ENCODE results near the gene TNXB. TPM values are rescaled to one million over a fixed set of nuclear protein-coding genes. Genes with fewer than 3 reads are reported as not detected.
"Not testable (repeated sequence)": the region's sequence is repeated elsewhere in the genome, so short reads cannot be mapped to it uniquely, and the experiment has no call there.

Gene TNXB
- total RNA-seq, 1 experiment from 2014 or later = 0.06 TPM

- DNase-seq (ENCODE audit: low read depth) = not testable (repeated sequence)
These were observed 69.5 kb downstream of the TNXB start for GRCh38 chr6:32039321-32040274.

DNA sequence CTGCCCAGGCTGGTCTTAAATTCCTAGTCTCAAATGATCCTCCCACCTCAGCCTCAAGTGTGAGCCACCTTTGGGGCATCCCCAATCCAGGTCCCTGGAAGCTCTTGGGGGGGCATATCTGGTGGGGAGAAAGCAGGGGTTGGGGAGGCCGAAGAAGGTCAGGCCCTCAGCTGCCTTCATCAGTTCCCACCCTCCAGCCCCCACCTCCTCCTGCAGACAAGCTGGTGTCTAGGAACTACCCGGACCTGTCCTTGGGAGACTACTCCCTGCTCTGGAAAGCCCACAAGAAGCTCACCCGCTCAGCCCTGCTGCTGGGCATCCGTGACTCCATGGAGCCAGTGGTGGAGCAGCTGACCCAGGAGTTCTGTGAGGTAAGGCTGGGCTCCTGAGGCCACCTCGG, 70.3 kb downstream of the TNXB start:
- not testable (repeated sequence) for DNase-seq (ENCODE audit: low read depth)

GRCh38 chr6:32037598-32038524, 71.3 kb downstream of the TNXB start, which contains the start of gene CYP21A2:
CYP21A2 (plus strand) TSS chr6:32038415; CDS start chr6:32038423, 8 bp downstream.
- not testable (repeated sequence) for DNase-seq (ENCODE audit: low read depth)

DNA sequence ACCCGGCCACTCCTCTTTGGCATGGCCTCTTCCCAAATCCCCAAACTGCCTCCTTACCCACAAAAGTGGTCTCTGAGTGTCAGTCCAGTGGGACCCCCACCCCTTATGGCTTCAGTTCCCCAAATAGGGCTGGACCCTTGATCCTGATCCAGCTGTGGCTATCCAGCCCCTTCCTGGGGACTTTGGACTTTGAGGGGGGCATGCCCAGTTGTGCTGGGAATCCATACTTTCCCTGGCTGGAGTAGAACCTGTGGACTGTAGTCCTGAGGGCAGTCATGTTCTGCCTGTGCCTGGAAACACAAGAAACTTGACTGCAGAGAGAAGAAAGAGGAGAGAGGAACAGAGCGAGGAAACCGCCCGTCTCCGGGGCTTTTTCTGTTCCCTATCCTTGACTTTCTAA, 72.0 kb downstream of the TNXB start:
- DNase-seq (ENCODE audit: low read depth) = not testable (repeated sequence)

GRCh38 chr6:32035283-32036013, 73.7 kb downstream of the TNXB start:
- DNase-seq (ENCODE audit: low read depth) = not testable (repeated sequence)

DNA sequence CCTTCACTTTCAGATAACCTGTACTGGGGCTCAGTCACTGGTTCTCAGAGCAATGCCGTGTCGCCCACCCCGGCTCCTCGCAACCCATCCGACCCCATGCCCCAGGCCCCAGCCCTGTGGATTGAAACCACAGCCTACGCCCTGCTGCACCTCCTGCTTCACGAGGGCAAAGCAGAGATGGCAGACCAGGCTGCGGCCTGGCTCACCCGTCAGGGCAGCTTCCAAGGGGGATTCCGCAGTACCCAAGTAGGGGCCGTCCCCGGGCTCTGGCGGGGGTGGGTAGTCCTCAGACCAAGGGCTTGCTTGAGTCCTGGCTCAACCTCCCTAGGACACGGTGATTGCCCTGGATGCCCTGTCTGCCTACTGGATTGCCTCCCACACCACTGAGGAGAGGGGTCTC, 79.6 kb downstream of the TNXB start:
- DNase-seq (ENCODE audit: low read depth) = not testable (repeated sequence)

GRCh38 chr6:32028631-32029030, 80.5 kb downstream of the TNXB start:
- DNase-seq (ENCODE audit: low read depth) = not testable (repeated sequence)

- not testable (repeated sequence) for DNase-seq (ENCODE audit: low read depth)
These were observed 87.0 kb downstream of the TNXB start for GRCh38 chr6:32022100-32022499.

DNA sequence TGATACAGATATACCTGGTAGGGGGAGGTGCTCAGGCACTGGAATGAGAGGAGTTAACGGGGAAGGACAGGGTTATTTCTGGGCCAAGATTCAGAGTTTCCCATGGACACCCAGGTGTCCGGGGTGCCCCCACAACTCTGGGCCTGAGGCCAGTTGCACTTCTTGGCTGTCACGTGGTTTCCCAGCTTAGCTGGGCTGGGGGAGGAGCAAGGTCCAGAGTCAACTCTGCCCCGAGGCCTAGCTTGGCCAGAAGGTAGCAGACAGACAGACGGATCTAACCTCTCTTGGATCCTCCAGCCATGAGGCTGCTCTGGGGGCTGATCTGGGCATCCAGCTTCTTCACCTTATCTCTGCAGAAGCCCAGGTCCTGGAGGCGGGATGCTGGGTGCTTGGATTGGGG, 94.6 kb downstream of the TNXB start, which contains the start of gene C4B:
TSS of gene C4B (plus strand) at position 249 of the 400 bp plus-strand sequence. CDS start at position 300, 51 bp downstream.
- not testable (repeated sequence) for DNase-seq (ENCODE audit: low read depth)

DNA sequence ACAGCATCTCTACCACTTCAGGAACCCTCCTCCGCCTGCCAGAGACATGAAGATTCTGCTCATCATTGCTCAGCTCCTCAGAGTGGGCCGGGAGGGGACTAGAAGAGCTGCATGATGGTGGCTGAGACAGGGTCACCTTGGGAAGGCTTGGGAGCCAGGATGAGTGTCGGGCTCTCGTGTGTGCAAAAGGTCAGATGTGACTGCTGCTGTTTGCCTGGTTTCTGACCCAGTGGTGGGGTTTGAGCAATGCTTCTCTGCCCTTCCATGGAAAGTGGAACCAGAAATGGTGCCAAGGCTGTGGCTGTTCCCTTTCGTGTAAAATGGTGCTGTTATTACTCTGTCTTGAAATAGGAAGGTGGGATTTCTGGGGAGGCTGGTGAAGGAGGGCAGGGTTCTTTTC, 95.4 kb downstream of the TNXB start:
- DNase-seq (ENCODE audit: low read depth) = not testable (repeated sequence)

- not testable (repeated sequence) for DNase-seq (ENCODE audit: low read depth)
These were observed 96.1 kb downstream of the TNXB start for GRCh38 chr6:32012941-32013617.

DNA sequence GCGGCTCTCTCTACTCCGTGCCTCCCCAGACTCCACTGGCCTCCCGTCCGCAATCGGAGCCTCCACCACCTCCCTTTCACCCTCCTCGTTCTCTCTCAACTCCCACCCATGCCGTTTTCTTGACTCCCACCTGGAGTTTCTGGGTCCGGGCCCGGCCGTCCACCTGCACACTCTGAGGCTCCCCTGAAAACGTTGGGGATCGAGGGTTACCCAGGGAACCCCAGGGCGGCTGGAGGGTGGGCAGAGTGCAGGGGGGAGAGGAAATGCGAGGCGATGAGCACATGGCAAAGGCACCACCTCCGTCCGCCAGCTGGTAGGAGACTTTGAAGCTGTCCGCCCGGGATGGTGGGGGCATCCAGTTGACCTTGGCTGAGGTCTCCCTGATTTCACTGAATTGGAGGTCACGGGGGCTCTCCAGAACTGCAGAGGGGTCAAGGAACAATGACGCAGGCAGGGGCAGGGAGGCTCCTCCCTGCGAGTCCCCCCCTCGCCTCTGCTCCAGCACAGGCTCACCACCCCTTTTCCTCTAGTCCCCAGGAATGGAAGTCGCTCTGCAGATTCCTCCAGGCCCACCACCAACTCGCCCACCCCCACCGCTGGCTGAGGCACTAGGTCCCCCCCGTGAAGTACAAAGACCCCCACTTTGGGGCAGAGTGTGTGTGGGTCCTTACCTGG, 98.1 kb downstream of the TNXB start:
- DNase-seq (ENCODE audit: low read depth) = not testable (repeated sequence)

DNA sequence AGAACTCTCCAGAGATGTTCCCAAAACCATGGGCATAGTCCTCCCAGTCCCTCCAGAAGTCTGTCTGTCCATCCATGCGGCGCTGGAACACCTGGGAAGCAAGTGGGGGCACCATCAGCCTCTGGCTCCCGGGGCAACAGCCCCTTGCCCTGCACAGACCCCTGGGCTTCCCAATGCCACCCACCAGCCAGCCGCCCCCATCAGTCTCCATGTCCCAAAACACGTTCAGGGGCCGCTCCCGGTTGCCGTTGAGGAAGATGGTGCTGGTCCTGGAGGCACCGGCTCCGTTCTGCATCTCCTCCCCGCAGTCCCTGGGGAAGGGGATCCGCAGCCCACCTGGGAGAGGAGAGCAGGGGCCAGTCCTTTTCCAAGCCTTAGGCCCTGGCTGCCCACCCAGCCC, 99.6 kb downstream of the TNXB start:
- DNase-seq (ENCODE audit: low read depth) = not testable (repeated sequence)

GRCh38 chr6:32008616-32009015, 100.5 kb downstream of the TNXB start:
- not testable (repeated sequence) for DNase-seq (ENCODE audit: low read depth)

DNA sequence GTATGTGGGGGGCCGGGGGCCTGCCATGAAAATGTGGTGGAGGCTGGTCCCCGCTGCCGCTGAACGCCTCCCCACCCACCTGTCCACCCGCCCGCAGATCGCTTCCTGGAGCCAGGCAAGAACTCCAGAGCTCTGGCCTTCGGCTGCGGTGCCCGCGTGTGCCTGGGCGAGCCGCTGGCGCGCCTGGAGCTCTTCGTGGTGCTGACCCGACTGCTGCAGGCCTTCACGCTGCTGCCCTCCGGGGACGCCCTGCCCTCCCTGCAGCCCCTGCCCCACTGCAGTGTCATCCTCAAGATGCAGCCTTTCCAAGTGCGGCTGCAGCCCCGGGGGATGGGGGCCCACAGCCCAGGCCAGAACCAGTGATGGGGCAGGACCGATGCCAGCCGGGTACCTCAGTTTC, 101.1 kb downstream of the TNXB start:
- DNase-seq (ENCODE audit: low read depth) = not testable (repeated sequence)

DNA sequence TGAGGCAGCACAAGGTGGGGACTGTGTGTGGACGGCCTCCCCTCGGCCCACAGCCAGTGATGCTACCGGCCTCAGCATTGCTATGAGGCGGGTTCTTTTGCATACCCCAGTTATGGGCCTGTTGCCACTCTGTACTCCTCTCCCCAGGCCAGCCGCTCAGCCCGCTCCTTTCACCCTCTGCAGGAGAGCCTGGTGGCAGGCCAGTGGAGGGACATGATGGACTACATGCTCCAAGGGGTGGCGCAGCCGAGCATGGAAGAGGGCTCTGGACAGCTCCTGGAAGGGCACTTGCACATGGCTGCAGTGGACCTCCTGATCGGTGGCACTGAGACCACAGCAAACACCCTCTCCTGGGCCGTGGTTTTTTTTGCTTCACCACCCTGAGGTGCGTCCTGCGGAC, 102.1 kb downstream of the TNXB start:
- not testable (repeated sequence) for DNase-seq (ENCODE audit: low read depth)

- DNase-seq (ENCODE audit: low read depth) = not testable (repeated sequence)
These were observed 103.1 kb downstream of the TNXB start for GRCh38 chr6:32005991-32006529.

- not testable (repeated sequence) for DNase-seq (ENCODE audit: low read depth)
These were observed 103.6 kb downstream of the TNXB start for GRCh38 chr6:32005538-32005880.

DNA sequence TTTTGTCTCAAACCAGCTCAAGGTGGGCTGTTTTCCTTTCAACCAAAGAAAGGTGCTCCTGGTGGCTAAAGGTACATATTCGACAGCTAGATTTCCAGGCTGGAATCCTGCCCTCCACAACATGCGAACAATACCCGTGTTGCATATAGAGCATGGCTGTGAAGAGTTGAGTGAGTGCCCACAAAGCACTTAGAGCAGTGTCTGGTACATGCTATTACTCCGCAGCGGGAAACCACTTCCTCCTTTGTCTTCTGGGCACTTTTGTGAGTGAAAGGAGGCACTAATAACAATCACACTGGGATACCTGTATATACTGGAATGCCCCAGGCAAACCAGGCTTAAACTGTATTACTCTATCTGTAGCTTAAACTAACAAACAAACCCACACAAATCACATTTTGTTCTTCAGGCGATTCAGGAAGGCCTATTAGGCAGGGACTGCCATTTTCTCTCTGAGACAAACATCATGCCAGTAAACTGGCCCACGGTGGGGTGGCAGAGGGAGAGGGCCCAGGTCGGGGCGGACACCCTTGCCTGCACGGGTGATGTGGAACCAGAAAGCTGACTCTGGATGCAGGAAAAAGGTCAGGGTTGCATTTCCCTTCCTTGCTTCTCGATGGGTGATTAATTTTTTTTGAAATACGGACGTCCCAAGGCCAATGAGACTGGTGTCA, 104.1 kb downstream of the TNXB start:
- DNase-seq (ENCODE audit: low read depth) = not testable (repeated sequence)
